A549 treated with CpdA at 1 μM for 4 hours (cell line): ENCODE results near the gene ELAVL2. TPM values are rescaled to one million over a fixed set of nuclear protein-coding genes. Genes with fewer than 3 reads are reported as not detected.

Experiments used
- total RNA-seq: library from RNA; stranded (reverse); fragments of 200-300 nt; extraction: Qiagen RNA extraction; gene quantifications from 5 replicates; pipeline ENCODE4 v1.2.3, GENCODE V29; 2022; ENCODE audit warnings: low read depth

Gene ELAVL2
- total RNA-seq, result 0.08 to 0.12 TPM in 2 of 5 replicates, not detected in the others

GRCh38 chr9:23826120-23826629, at the start of gene ELAVL2:
TSS of gene ELAVL2 (minus strand) at chr9:23826240. CDS start at chr9:23762234, 64,006 bp downstream.

